Right lobe of liver (tissue), 6 donors: ENCODE measurements around the gene UNC93B1. TPM values are rescaled to one million over a fixed set of nuclear protein-coding genes. Genes with fewer than 3 reads are reported as not detected.
"Not testable (repeated sequence)": the region's sequence is repeated elsewhere in the genome, so short reads cannot be mapped to it uniquely, and the experiment has no call there.

Source experiments
- ATAC-seq, 4 donors: fragments of 200-7000 bp; cut with Tn5 transposase; one replicate each; pipeline ENCODE4 v1.9.1; 2020; ENCODE audit warnings: mild to moderate bottlenecking in 4 of 4, moderate library complexity in 4 of 4
- DNase-seq, 3 donors: peaks; one replicate each; pipeline ENCODE4 v3.0.0-alpha.2; 2020
- H3K27ac ChIP-seq, 3 donors: fragments of 200-600 bp; one replicate each; pipeline ENCODE4 v1.8.0; 2022
- H3K27me3 ChIP-seq, 2 donors: fragments of 200-600 bp; one replicate each; pipeline ENCODE4 v1.8.0; 2022
- H3K36me3 ChIP-seq, 4 donors: fragments of 200-600 bp; sonication (generic) in 1 of 4; one replicate each; pipeline versions ENCODE4 v1.5.1 to v1.8.0; 2017 to 2022; ENCODE audit warnings: control low read depth in 1 of 4
- H3K4me1 ChIP-seq, 4 donors: fragments of 200-600 bp; sonication (generic) in 1 of 4; one replicate each; pipeline versions ENCODE4 v1.5.1 to v1.8.0; 2017 to 2022; ENCODE audit warnings: control low read depth in 1 of 4
- H3K4me3 ChIP-seq, 3 donors: fragments of 200-600 bp; one replicate each; pipeline ENCODE4 v1.8.0; 2022
- H3K9me3 ChIP-seq, 4 donors: fragments of 200-600 bp; sonication (generic) in 1 of 4; one replicate each; pipeline versions ENCODE4 v1.5.1 to v1.8.0; 2017 to 2022; ENCODE audit warnings: control low read depth in 1 of 4
- CTCF ChIP-seq, 4 donors: fragments of 200-600 bp in 3 of 4; fragments of 450-650 bp in 1 of 4; IDR thresholded peaks; one replicate each; pipeline versions ENCODE4 v1.5.1 to v1.8.0; 2016 to 2022; ENCODE audit warnings: antibody characterized with exemption in 4 of 4, mild to moderate bottlenecking in 2 of 4
- POLR2A ChIP-seq: fragments of 450-650 bp; IDR thresholded peaks from one replicate; pipeline ENCODE4 v1.6.1; 2017; ENCODE audit warnings: antibody characterized with exemption, mild to moderate bottlenecking
- WGBS: methylation state at CpG from one replicate; pipeline ENCODE4 v1.1.6; 2018; ENCODE audit warnings: low coverage, low lambda C conversion rate; ENCODE audit not compliant: insufficient coverage; ENCODE audit errors: missing lambda C conversion rate; 5-methylcytosine and 5-hydroxymethylcytosine counted together
- intact Hi-C, 2 donors: fragments of 100-400 bp; cut with DNase I; formaldehyde crosslinking; loops; one replicate each; pipeline versions ENCODE4 v1.11.2 to v1.14.1; 2022
- total RNA-seq, 6 experiments: library from RNA; depleted of rRNA in 2 of 6; stranded (reverse); fragments of >200 nt in 2 of 6; fragmentation: NEBNext Ultra II Directional in 3 of 6; extraction: Animal tissue kit (Norgen Biotek cat#: 25700) in 3 of 6; gene quantifications; one replicate each; pipeline versions ENCODE4 v1.1.0 to v1.2.4, GENCODE V29; 2016 to 2023
- donor health status: DM: no; HTN: yes; CAD: no.
- donor health status: DM: no; HTN: no; CAD: no.
- donor health status: DM: no; HTN: no; CAD: no.
- donor health status: DM: no; HTN: yes; CAD: no.
- donor health status: DM: no; HTN: yes; CAD: no.

Gene UNC93B1
- total RNA-seq, 6 experiments from 2014 or later = 13.3 to 21.4 (median 17.9) TPM

- H3K9me3 ChIP-seq, ATAC-seq, DNase-seq, H3K4me3 ChIP-seq, H3K36me3 ChIP-seq, H3K27ac ChIP-seq, H3K27me3 ChIP-seq, intact Hi-C loops, H3K4me1 ChIP-seq: not testable (repeated sequence)
- no CpG with 5 or more reads among the region's 12 CpGs for WGBS
- peak; percentile 28 to 55 (median 53) for TF ChIP-seq CTCF (IDR thresholded peaks at IDR 0.05)
Measured at GRCh38 chr11:67993821-67994220, 10.1 kb downstream of the UNC93B1 start.

- DNase-seq, H3K9me3 ChIP-seq, ATAC-seq, intact Hi-C loops, H3K27ac ChIP-seq, H3K27me3 ChIP-seq, H3K36me3 ChIP-seq, H3K4me1 ChIP-seq, H3K4me3 ChIP-seq: not testable (repeated sequence)
- WGBS = 40% methylated on average over 17 of the region's 70 CpGs
Measured at GRCh38 chr11:67991347-67992121, 12.4 kb downstream of the UNC93B1 start.

- H3K9me3 ChIP-seq, H3K4me1 ChIP-seq, H3K36me3 ChIP-seq, H3K4me3 ChIP-seq, H3K27ac ChIP-seq, H3K27me3 ChIP-seq, intact Hi-C loops: not testable (repeated sequence)
- WGBS = no CpG with 5 or more reads among the region's 58 CpGs
- peak; percentile 45 to 54 (median 46) for ATAC-seq
- DNase-seq = peak in 2 of 3 donors; percentile 38 to 66
Measured at GRCh38 chr11:67990546-67991346, 13.2 kb downstream of the UNC93B1 start.

- H3K4me3 ChIP-seq, intact Hi-C loops, DNase-seq, H3K27me3 ChIP-seq, H3K36me3 ChIP-seq, H3K9me3 ChIP-seq, ATAC-seq, H3K4me1 ChIP-seq, H3K27ac ChIP-seq: not testable (repeated sequence)
- WGBS = 82% methylated on average over 6 of the region's 6 CpGs
Measured at GRCh38 chr11:67985302-67985701, 18.6 kb downstream of the UNC93B1 start.

GRCh38 chr11:67983951-67984350 is 19.9 kb downstream of the UNC93B1 start:
- Histone ChIP-seq H3K27ac (no peak overlapping the region), H3K27me3 (no peaks in the 10 kb centered on the region), H3K4me1 (no peaks in the 10 kb centered on the region), H3K9me3 (no peaks in the 10 kb centered on the region), H3K4me3 (no peak overlapping the region), H3K36me3 (no peaks in the 10 kb centered on the region)
- ATAC-seq (no peak), DNase-seq (no peak)
- no peak for TF ChIP-seq POLR2A
- TF ChIP-seq CTCF (IDR thresholded peaks at IDR 0.05) = no peak
- WGBS = 68% methylated on average over 2 of the region's 29 CpGs
- intact Hi-C loops = no loop called here

GRCh38 chr11:67982255-67982857 is 21.5 kb downstream of the UNC93B1 start:
- 67% methylated on average over 17 of the region's 17 CpGs for WGBS
- H3K27me3 ChIP-seq, H3K4me1 ChIP-seq, intact Hi-C loops, ATAC-seq, H3K4me3 ChIP-seq, H3K9me3 ChIP-seq, H3K27ac ChIP-seq, DNase-seq, H3K36me3 ChIP-seq: not testable (repeated sequence)

- H3K36me3 ChIP-seq, H3K4me3 ChIP-seq, H3K27ac ChIP-seq, ATAC-seq, H3K9me3 ChIP-seq, H3K27me3 ChIP-seq, intact Hi-C loops, H3K4me1 ChIP-seq, DNase-seq: not testable (repeated sequence)
- WGBS = no CpG with 5 or more reads among the region's 10 CpGs
Measured at GRCh38 chr11:67981226-67981625, 22.7 kb downstream of the UNC93B1 start.

- H3K27me3 ChIP-seq, H3K27ac ChIP-seq, H3K36me3 ChIP-seq, DNase-seq, H3K4me1 ChIP-seq, ATAC-seq, intact Hi-C loops, H3K4me3 ChIP-seq, H3K9me3 ChIP-seq: not testable (repeated sequence)
- 48% methylated on average over 7 of the region's 17 CpGs for WGBS
Measured at GRCh38 chr11:67978766-67979418, 25.0 kb downstream of the UNC93B1 start.

GRCh38 chr11:67974746-67975145 is 29.2 kb downstream of the UNC93B1 start:
- H3K4me3 ChIP-seq, H3K9me3 ChIP-seq, DNase-seq, H3K27me3 ChIP-seq, intact Hi-C loops, H3K4me1 ChIP-seq, H3K36me3 ChIP-seq, H3K27ac ChIP-seq, ATAC-seq: not testable (repeated sequence)
- 72% methylated on average over 11 of the region's 12 CpGs for WGBS
